ENCODE data around the gene DNAJB6.

DNA sequence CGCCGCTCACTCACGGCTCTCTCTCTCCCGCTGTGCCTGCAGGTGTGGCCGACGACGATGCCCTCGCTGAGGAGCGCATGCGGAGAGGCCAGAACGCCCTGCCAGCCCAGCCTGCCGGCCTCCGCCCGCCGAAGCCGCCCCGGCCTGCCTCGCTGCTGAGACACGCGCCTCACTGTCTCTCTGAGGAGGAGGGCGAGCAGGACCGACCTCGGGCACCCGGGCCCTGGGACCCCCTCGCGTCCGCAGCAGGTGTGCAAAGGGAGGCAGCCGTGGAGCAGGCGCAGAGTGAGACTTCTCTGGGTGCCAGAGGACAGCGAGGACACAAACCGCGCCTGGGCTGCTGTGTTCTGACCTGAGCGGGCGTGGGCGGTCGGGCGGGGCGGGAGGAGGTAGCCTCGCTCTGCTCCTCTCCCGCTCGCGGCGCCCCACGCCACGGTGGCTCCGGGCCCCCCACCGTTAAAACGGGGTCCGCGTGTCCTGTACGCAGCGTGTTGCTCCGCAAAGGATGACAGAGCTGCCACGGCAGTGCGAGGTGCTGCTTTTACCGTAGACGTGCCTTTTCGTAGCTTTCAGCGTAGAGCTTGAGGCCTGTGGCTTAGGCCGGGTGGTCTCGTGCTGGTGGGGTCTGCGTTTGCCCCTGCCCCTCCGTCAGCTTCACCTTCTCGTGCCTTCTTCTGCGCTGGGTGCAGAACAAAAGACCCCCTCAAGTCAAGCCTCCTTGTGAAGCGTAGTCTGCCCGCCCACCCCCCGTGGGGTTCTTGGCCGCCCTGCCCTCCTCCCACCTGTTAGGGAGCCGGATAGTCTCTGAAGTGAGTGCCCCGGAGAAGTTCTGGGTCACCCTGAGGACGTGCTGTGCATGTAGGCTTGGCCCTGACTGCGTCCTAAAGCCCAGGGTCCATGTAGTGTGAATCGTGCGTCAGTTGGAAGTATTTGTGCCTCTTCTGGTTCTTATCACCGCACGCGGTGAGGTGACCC lies 73.2 kb downstream of the DNAJB6 start:
- TF ChIP-seq EZH2 (IDR thresholded peaks at IDR 0.05; ENCODE audit: borderline replicate concordance) = no peak
- TF ChIP-seq, protein P1, sequence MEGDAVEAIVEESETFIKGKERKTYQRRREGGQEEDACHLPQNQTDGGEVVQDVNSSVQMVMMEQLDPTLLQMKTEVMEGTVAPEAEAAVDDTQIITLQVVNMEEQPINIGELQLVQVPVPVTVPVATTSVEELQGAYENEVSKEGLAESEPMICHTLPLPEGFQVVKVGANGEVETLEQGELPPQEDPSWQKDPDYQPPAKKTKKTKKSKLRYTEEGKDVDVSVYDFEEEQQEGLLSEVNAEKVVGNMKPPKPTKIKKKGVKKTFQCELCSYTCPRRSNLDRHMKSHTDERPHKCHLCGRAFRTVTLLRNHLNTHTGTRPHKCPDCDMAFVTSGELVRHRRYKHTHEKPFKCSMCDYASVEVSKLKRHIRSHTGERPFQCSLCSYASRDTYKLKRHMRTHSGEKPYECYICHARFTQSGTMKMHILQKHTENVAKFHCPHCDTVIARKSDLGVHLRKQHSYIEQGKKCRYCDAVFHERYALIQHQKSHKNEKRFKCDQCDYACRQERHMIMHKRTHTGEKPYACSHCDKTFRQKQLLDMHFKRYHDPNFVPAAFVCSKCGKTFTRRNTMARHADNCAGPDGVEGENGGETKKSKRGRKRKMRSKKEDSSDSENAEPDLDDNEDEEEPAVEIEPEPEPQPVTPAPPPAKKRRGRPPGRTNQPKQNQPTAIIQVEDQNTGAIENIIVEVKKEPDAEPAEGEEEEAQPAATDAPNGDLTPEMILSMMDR (IDR thresholded peaks at IDR 0.05; ENCODE audit: poor library complexity) = no peak

Measured in hepatocyte (in vitro differentiated cells).